HUES6 (cell line): ENCODE results near the gene ARHGAP42.

Experiments used
- H3K27ac ChIP-seq: 2 replicates; pipeline ENCODE4 v1.7.0; 2013; ENCODE audit warnings: low read depth, mild to moderate bottlenecking, low read length, inconsistent platforms
- H3K27me3 ChIP-seq: 2 replicates; pipeline ENCODE4 v1.6.1; 2013; ENCODE audit warnings: low read length; ENCODE audit not compliant: control insufficient read depth, insufficient read depth
- H3K36me3 ChIP-seq: 2 replicates; pipeline ENCODE4 v1.6.1; 2013; ENCODE audit warnings: low read length; ENCODE audit not compliant: control insufficient read depth, insufficient read depth
- H3K4me1 ChIP-seq: 2 replicates; pipeline ENCODE4 v1.6.1; 2013; ENCODE audit warnings: low read length; ENCODE audit not compliant: control insufficient read depth, insufficient read depth
- H3K4me3 ChIP-seq: 2 replicates; pipeline ENCODE4 v1.5.1; 2013; ENCODE audit warnings: low read depth, low read length
- H3K9ac ChIP-seq: one replicate; pipeline ENCODE4 v1.6.1; 2013; ENCODE audit warnings: mild to moderate bottlenecking, low read length
- H3K9me3 ChIP-seq: 2 replicates; pipeline ENCODE4 v1.6.1; 2013; ENCODE audit warnings: low read depth, low read length; ENCODE audit not compliant: control insufficient read depth, insufficient read depth

Gene ARHGAP42

DNA sequence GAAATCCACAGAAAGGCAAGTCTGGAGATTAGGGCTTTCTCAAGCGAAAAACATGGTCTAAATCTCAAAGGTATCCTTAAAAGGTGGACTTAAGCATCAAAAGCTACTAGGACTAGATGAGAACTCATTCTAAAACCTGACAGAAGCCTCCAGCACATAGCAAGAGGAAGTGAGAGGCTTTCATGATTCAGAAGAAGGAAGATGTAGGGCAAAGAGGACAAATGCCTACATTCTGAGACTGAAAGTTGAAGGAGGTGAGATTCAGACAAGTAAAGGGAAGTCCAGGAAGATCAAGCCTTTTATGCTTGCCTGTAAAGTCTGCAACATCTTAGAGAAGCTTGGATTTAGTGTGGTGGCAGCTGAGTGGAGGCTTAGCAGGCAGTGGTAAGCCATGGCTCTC is 343.6 kb downstream of the ARHGAP42 start:
- Histone ChIP-seq H3K9ac (no peak overlapping the region), H3K4me3 (no peak overlapping the region), H3K27me3 (no peaks in the 10 kb centered on the region), H3K9me3 (no peaks in the 10 kb centered on the region), H3K36me3 (no peaks in the 10 kb centered on the region), H3K4me1 (no peaks in the 10 kb centered on the region), H3K27ac (no peak overlapping the region)

DNA sequence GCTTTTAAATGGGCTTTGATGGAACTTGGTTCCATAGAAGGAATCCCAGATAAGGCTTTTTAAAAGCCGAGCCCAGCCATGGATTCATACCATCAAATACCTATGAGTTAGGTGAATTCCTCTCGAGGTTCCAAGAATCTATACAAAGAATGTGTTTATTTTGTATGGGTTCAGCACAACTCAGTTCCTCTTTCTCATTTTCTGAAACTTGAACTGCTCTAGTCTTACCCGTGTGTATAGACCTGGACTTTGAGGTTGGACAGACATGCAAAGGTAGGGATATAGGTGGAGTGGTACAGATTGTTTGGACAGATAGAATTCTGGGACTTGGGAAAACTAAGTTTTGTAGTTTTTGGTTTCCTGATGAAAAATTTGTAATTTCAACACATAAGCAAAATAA is 344.6 kb downstream of the ARHGAP42 start:
- Histone ChIP-seq H3K4me1 (no peaks in the 10 kb centered on the region), H3K27me3 (no peaks in the 10 kb centered on the region)

DNA sequence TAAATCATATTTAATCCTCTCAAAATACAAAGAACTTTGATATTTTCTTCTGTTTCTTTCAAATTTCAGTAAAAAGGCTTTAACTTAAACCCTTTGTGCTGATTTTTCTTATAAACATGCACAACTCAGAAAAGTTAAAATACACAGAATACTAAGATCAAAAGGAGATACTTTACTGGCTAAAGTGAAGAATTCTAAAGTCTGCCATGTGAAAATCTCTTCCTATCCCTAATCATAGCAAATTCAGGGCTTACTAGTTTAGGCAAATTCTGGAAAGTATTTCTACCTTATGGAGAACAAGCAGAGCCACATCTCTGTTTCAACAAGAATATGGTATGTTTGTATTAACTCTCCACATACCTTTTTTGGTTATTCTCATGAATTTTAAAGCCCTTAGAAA is 345.9 kb downstream of the ARHGAP42 start:
- no peak overlapping the region for H3K4me3 ChIP-seq
- H3K36me3 ChIP-seq, result no peaks in the 10 kb centered on the region
- no peaks in the 10 kb centered on the region for H3K27me3 ChIP-seq
- no peaks in the 10 kb centered on the region for H3K9me3 ChIP-seq
- no peak overlapping the region for H3K9ac ChIP-seq
- H3K27ac ChIP-seq, result no peak overlapping the region
- H3K4me1 ChIP-seq, result no peaks in the 10 kb centered on the region

More for the DNA sequence above, 344.6 kb downstream of the ARHGAP42 start:
- H3K9ac ChIP-seq, result no peak overlapping the region
- no peak overlapping the region for H3K27ac ChIP-seq
- H3K9me3 ChIP-seq, result no peaks in the 10 kb centered on the region
- no peak overlapping the region for H3K4me3 ChIP-seq
- H3K36me3 ChIP-seq, result no peaks in the 10 kb centered on the region

DNA sequence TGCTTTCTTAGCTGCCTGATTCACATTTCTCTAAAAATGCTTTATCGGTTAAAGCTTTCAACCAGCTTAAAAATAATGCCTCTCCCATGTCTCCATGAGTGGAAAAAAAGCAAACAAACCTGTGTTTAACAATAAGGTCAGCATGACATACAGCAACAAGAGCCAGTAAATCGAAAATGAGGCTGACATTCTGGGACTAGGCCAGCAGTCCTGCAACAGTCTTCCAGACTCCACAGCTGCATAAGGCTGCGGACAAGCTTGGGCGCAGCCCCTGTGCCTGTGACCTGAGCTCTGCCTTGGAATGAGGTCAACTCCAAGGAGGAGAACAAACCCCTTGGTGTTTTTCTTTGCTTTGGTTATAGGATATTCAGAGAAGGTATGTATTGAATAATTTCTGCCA is 347.0 kb downstream of the ARHGAP42 start:
- H3K4me3 ChIP-seq, result no peak overlapping the region
- H3K36me3 ChIP-seq, result no peaks in the 10 kb centered on the region
- H3K4me1 ChIP-seq, result no peaks in the 10 kb centered on the region
- H3K27me3 ChIP-seq, result no peaks in the 10 kb centered on the region
- H3K9ac ChIP-seq, result no peak overlapping the region
- no peaks in the 10 kb centered on the region for H3K9me3 ChIP-seq
- no peak overlapping the region for H3K27ac ChIP-seq

DNA sequence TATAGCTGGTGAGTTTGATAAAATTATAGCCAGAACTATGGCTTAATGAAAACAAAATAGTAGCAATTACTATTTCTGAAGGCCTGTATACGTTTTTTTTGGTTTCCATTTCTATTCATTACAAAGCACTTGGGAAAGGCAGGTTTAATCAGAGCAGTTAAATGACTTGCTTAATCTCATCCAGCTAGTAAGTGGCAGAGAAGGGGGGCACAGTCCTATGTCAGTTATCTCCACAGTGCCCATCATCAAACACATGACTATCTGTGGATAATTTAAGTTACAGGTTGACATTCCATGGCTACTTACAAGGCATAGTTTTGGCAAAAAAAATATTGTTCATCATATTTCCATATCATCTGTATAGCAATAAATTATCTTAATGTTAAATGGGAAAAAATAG is 348.8 kb downstream of the ARHGAP42 start:
- H3K27me3 ChIP-seq, result no peaks in the 10 kb centered on the region
- H3K4me1 ChIP-seq, result no peaks in the 10 kb centered on the region
- H3K9me3 ChIP-seq, result no peaks in the 10 kb centered on the region
- H3K9ac ChIP-seq, result no peak overlapping the region
- no peak overlapping the region for H3K4me3 ChIP-seq
- H3K36me3 ChIP-seq, result no peaks in the 10 kb centered on the region
- no peak overlapping the region for H3K27ac ChIP-seq
